HG02943 (cell line): ENCODE data around the gene PDCD4.
"Not testable (repeated sequence)": the region's sequence is repeated elsewhere in the genome, so short reads cannot be mapped to it uniquely, and the experiment has no call there.

Experiments used
- ATAC-seq: cut with Tn5 transposase; IDR thresholded peaks from one replicate; pipeline ENCODE4 v1.9.1; 2021; ENCODE audit warnings: mild to moderate bottlenecking, low read depth, moderate library complexity; ENCODE audit not compliant: unreplicated experiment

The PDCD4 gene

GRCh38 chr10:110880012-110880411, 8.3 kb downstream of the PDCD4 start:
- no peak for ATAC-seq

- ATAC-seq = no peak
Measured at GRCh38 chr10:110881247-110881646, 9.5 kb downstream of the PDCD4 start.

- no peak for ATAC-seq
Measured at GRCh38 chr10:110881905-110882304, 10.2 kb downstream of the PDCD4 start.

GRCh38 chr10:110883924-110884323, 12.2 kb downstream of the PDCD4 start:
- no peak for ATAC-seq

GRCh38 chr10:110885932-110886674, 14.4 kb downstream of the PDCD4 start:
- no peak for ATAC-seq

- no peak for ATAC-seq
Measured at GRCh38 chr10:110887560-110887959, 15.8 kb downstream of the PDCD4 start.

- ATAC-seq = no peak
Measured at GRCh38 chr10:110892602-110893288, 21.0 kb downstream of the PDCD4 start.

GRCh38 chr10:110893559-110894179, 21.9 kb downstream of the PDCD4 start:
- ATAC-seq = no peak

GRCh38 chr10:110897184-110897583, 25.5 kb downstream of the PDCD4 start:
- no peak for ATAC-seq

- no peak for ATAC-seq
Measured at GRCh38 chr10:110898391-110898790, 26.7 kb downstream of the PDCD4 start.

- no peak for ATAC-seq
Measured at GRCh38 chr10:110900983-110901382, 29.3 kb downstream of the PDCD4 start.

GRCh38 chr10:110901954-110902819, 30.5 kb downstream of the PDCD4 start:
- no peak for ATAC-seq

GRCh38 chr10:110903280-110904278, 31.9 kb downstream of the PDCD4 start:
- ATAC-seq = no peak

- no peak for ATAC-seq
Measured at GRCh38 chr10:110910138-110910537, 38.4 kb downstream of the PDCD4 start.

GRCh38 chr10:110912374-110912773, 40.6 kb downstream of the PDCD4 start:
- ATAC-seq = no peak

GRCh38 chr10:110914431-110914830, 42.7 kb downstream of the PDCD4 start:
- no peak for ATAC-seq

- ATAC-seq = no peak
Measured at GRCh38 chr10:110915035-110915434, 43.3 kb downstream of the PDCD4 start.

GRCh38 chr10:110915600-110915999, 43.9 kb downstream of the PDCD4 start:
- ATAC-seq = not testable (repeated sequence)

- no peak for ATAC-seq
Measured at GRCh38 chr10:110916554-110917346, 45.0 kb downstream of the PDCD4 start.
